Measurements from ENCODE around the gene TP53BP2. TPM values are rescaled to one million over a fixed set of nuclear protein-coding genes. Genes with fewer than 3 reads are reported as not detected.

TP53BP2 gene
- total RNA-seq, 1 donor, result 35.3 TPM

Other genes starting within 250 kb of the TP53BP2 start
- not detected for gene CAPN8, start 180.2 kb downstream of the TP53BP2 start, total RNA-seq
- gene CAPN2, start 133.4 kb downstream of the TP53BP2 start, total RNA-seq, result 38.5 TPM